IMR-90 (cell line): ENCODE results near the gene TARDBP.

Source experiments
- BHLHE40 ChIP-seq: fragments of 150-350 bp; IDR thresholded peaks from 2 replicates; pipeline ENCODE4 v1.6.1; 2016; ENCODE audit warnings: mild to moderate bottlenecking, low read depth, low read length
- CEBPB ChIP-seq: IDR thresholded peaks from 2 replicates; pipeline ENCODE4 v1.6.1; 2012; ENCODE audit warnings: low read depth, low read length, improper control_type of control experiment
- ELK1 ChIP-seq: fragments of 150-350 bp; IDR thresholded peaks from 2 replicates; pipeline ENCODE4 v1.6.1; 2016; ENCODE audit warnings: low read depth, mild to moderate bottlenecking, low read length, moderate library complexity, borderline replicate concordance
- FOS ChIP-seq: fragments of 150-350 bp; IDR thresholded peaks from 2 replicates; pipeline ENCODE4 v1.6.1; 2016; ENCODE audit warnings: low read depth, low read length
- MAFK ChIP-seq: IDR thresholded peaks from 2 replicates; pipeline ENCODE4 v1.6.1; 2012; ENCODE audit warnings: low read depth, low read length, improper control_type of control experiment
- MXI1 ChIP-seq: IDR thresholded peaks from 2 replicates; pipeline ENCODE4 v1.6.1; 2012; ENCODE audit warnings: low read depth, mild to moderate bottlenecking, low read length, moderate library complexity, borderline replicate concordance
- NFE2L2 ChIP-seq: fragments of 150-350 bp; IDR thresholded peaks from 2 replicates; pipeline ENCODE4 v1.6.1; 2016; ENCODE audit warnings: low read depth, mild to moderate bottlenecking, low read length
- POLR2A ChIP-seq: IDR thresholded peaks from 2 replicates; pipeline ENCODE4 v1.6.1; 2012; ENCODE audit warnings: mild to moderate bottlenecking, low read depth, low read length
- RAD21 ChIP-seq: IDR thresholded peaks from 2 replicates; pipeline ENCODE4 v1.6.1; 2012; ENCODE audit warnings: low read length, improper control_type of control experiment
- RCOR1 ChIP-seq: IDR thresholded peaks from 2 replicates; pipeline ENCODE4 v1.6.1; 2012; ENCODE audit warnings: mild to moderate bottlenecking, low read length, improper control_type of control experiment; ENCODE audit not compliant: insufficient replicate concordance
- RFX5 ChIP-seq: IDR thresholded peaks from 2 replicates; pipeline ENCODE4 v1.8.0; 2012; ENCODE audit warnings: low read depth, mild to moderate bottlenecking, low read length, moderate library complexity
- SMC3 ChIP-seq: fragments of 150-350 bp; IDR thresholded peaks from 2 replicates; pipeline ENCODE4 v1.6.1; 2016; ENCODE audit warnings: low read depth, mild to moderate bottlenecking, antibody characterized with exemption, low read length, moderate library complexity
- USF2 ChIP-seq: fragments of 150-350 bp; IDR thresholded peaks from 2 replicates; pipeline ENCODE4 v1.6.1; 2017; ENCODE audit warnings: mild to moderate bottlenecking, antibody characterized with exemption, low read length, low read depth
- TF ChIP-seq, protein P1 (sequence below): conservative IDR thresholded peaks from 2 replicates; pipeline ENCODE4 v1.5.1; 2012; ENCODE audit warnings: mild to moderate bottlenecking, low read depth, low read length, improper control_type of control experiment

DNA sequence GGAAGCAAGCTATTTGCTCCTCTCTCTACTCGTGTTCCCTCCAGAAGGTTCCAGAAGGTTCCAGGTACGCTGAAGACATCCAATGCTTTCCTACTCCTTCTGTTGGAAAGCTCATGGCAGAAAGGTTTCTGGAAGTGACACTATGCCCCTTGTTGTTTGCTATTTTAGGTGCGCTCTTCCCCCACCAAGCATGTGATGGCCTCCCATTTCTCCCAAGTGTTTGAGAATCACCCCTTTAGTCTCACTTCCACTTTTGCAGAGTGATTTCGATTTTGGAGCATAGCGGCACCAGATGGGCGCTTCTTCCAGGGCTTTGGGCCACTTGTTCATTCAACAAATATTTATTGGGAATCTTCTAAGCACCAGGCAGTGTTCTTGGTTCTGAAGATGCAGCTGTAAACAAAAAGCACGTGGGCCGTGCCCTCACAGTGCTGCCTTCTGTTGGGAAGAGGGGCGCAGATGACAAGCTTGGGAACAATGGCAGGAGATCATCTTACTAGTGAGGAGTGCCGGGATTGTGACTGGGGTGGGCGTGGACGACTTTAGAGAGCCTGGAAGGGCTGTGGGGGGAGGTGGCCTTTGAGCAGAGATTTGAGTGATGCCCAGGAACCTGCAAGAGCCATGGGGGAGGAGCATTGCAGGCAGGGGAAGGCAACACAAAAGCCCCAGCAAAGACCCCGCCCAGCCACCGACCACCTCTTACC, 43.0 kb upstream of the TARDBP start:
- TF ChIP-seq, protein P1, sequence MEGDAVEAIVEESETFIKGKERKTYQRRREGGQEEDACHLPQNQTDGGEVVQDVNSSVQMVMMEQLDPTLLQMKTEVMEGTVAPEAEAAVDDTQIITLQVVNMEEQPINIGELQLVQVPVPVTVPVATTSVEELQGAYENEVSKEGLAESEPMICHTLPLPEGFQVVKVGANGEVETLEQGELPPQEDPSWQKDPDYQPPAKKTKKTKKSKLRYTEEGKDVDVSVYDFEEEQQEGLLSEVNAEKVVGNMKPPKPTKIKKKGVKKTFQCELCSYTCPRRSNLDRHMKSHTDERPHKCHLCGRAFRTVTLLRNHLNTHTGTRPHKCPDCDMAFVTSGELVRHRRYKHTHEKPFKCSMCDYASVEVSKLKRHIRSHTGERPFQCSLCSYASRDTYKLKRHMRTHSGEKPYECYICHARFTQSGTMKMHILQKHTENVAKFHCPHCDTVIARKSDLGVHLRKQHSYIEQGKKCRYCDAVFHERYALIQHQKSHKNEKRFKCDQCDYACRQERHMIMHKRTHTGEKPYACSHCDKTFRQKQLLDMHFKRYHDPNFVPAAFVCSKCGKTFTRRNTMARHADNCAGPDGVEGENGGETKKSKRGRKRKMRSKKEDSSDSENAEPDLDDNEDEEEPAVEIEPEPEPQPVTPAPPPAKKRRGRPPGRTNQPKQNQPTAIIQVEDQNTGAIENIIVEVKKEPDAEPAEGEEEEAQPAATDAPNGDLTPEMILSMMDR, result no peak
- TF ChIP-seq RCOR1, result no peak
- no peak for TF ChIP-seq POLR2A
- TF ChIP-seq FOS, result no peak
- no peak for TF ChIP-seq CEBPB
- no peak for TF ChIP-seq MAFK
- no peak for TF ChIP-seq NFE2L2
- no peak for TF ChIP-seq ELK1
- TF ChIP-seq USF2, result no peak
- no peak for TF ChIP-seq RFX5
- no peak for TF ChIP-seq RAD21
- TF ChIP-seq SMC3, result no peak
- no peak for TF ChIP-seq BHLHE40
- no peak for TF ChIP-seq MXI1
